Breast epithelium (tissue), 4 donors: ENCODE results near the gene TMEM25. TPM values are rescaled to one million over a fixed set of nuclear protein-coding genes. Genes with fewer than 3 reads are reported as not detected.

Experiments used
- DNase-seq, 2 donors: peaks; one replicate each; pipeline ENCODE4 v3.0.0-alpha.2; 2019; ENCODE audit warnings: low spot score in 2 of 2
- H3K27ac ChIP-seq, 2 donors: fragments of 200-600 bp; sonication (generic) in 1 of 2; one replicate each; pipeline ENCODE4 v1.5.1; 2016 to 2019; ENCODE audit warnings: mild to moderate bottlenecking in 1 of 2
- H3K27me3 ChIP-seq, 2 donors: fragments of 200-600 bp; sonication (generic) in 1 of 2; one replicate each; pipeline versions ENCODE4 v1.5.1 to v1.6.0; 2017 to 2019; ENCODE audit warnings: control low read depth in 1 of 2, mild to moderate bottlenecking in 1 of 2
- H3K36me3 ChIP-seq: fragments of 200-600 bp; one replicate; pipeline ENCODE4 v1.5.1; 2019
- H3K4me1 ChIP-seq, 2 donors: fragments of 200-600 bp; sonication (generic); one replicate each; pipeline ENCODE4 v1.5.1; 2016 to 2019; ENCODE audit warnings: control low read depth in 1 of 2
- H3K4me3 ChIP-seq, 3 donors: fragments of 200-600 bp; sonication (generic); 1 replicate in 2 of 3; 2 replicates in 1 of 3; pipeline ENCODE4 v1.5.1; 2016 to 2019; ENCODE audit warnings: mild to moderate bottlenecking in 3 of 3, moderate library complexity in 2 of 3
- H3K9me3 ChIP-seq, 2 donors: fragments of 200-600 bp; sonication (generic) in 1 of 2; one replicate each; pipeline ENCODE4 v1.5.1; 2016 to 2019; ENCODE audit warnings: control low read depth in 1 of 2
- POLR2A ChIP-seq: fragments of 450-650 bp; IDR thresholded peaks from one replicate; pipeline ENCODE4 v1.6.1; 2016; ENCODE audit warnings: antibody characterized with exemption, mild to moderate bottlenecking, moderate library complexity
- POLR2AphosphoS5 ChIP-seq, 3 donors: sonication (generic); formaldehyde crosslinking; IDR thresholded peaks; one replicate each; pipeline ENCODE4 v1.6.1; 2017; ENCODE audit warnings: antibody characterized with exemption in 3 of 3
- intact Hi-C: fragments of 100-400 bp; cut with DNase I; formaldehyde crosslinking; loops from one replicate; pipeline ENCODE4 v1.15.1; 2023; ENCODE audit warnings: low total_unique reads
- total RNA-seq, 3 donors: library from RNA; depleted of rRNA; stranded (reverse); fragments of >200 nt; gene quantifications; one replicate each; pipeline ENCODE4 v1.1.0, GENCODE V29; 2016
- TF ChIP-seq, protein P1 (sequence below), 3 donors: fragments of 450-650 bp; IDR thresholded peaks; one replicate each; pipeline ENCODE4 v1.5.1; 2016 to 2017; ENCODE audit warnings: antibody characterized with exemption in 3 of 3, mild to moderate bottlenecking in 3 of 3, moderate library complexity in 3 of 3

The TMEM25 gene
- total RNA-seq, 3 donors from 2014 or later = 14.1 to 53.6 (median 38.0) TPM

DNA sequence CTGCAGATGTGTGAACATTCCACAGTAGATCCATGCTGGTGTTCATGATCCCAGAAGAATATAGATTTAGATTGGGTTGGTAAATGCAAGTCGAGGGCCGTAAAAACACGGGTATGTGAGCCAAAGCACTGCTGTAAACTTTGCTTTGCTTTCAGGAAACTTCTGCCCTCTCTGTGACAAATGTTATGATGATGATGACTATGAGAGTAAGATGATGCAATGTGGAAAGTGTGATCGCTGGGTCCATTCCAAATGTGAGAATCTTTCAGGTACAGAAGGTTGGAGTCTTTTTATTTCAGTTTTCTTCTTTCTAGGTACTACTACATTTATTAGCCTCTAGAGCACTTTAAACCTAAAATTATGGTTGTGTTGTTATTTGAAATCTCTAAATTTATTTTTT, 40.0 kb upstream of the TMEM25 start:
- H3K36me3 ChIP-seq = no peaks in the 10 kb centered on the region
- no peak for TF ChIP-seq POLR2A
- TF ChIP-seq, protein P1, sequence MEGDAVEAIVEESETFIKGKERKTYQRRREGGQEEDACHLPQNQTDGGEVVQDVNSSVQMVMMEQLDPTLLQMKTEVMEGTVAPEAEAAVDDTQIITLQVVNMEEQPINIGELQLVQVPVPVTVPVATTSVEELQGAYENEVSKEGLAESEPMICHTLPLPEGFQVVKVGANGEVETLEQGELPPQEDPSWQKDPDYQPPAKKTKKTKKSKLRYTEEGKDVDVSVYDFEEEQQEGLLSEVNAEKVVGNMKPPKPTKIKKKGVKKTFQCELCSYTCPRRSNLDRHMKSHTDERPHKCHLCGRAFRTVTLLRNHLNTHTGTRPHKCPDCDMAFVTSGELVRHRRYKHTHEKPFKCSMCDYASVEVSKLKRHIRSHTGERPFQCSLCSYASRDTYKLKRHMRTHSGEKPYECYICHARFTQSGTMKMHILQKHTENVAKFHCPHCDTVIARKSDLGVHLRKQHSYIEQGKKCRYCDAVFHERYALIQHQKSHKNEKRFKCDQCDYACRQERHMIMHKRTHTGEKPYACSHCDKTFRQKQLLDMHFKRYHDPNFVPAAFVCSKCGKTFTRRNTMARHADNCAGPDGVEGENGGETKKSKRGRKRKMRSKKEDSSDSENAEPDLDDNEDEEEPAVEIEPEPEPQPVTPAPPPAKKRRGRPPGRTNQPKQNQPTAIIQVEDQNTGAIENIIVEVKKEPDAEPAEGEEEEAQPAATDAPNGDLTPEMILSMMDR (IDR thresholded peaks at IDR 0.05) = no peak
- TF ChIP-seq POLR2AphosphoS5 (IDR thresholded peaks at IDR 0.05) = no peak
- no peak overlapping the region for H3K27ac ChIP-seq
- DNase-seq = no peak
- no peaks in the 10 kb centered on the region for H3K27me3 ChIP-seq
- no peaks in the 10 kb centered on the region for H3K9me3 ChIP-seq
- no peak overlapping the region for H3K4me3 ChIP-seq
- H3K4me1 ChIP-seq = no peaks in the 10 kb centered on the region
- intact Hi-C loops = no loop called here

DNA sequence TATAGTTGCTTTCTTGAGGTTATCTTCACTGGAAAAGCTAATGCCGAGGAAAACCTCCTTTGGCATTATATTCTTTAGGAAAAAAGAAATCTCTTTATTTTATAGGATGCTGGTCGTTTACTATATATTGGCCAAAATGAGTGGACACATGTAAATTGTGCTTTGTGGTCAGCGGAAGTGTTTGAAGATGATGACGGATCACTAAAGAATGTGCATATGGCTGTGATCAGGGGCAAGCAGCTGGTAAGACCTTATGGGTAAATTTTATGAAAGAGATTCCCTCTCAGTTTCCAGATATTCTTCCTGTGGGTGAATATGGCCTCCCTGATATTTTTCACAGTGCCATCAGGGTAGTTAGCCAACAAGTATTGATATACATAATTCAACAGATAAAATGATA, 33.2 kb upstream of the TMEM25 start:
- no peak overlapping the region for H3K27ac ChIP-seq
- no peaks in the 10 kb centered on the region for H3K4me1 ChIP-seq
- H3K27me3 ChIP-seq = no peaks in the 10 kb centered on the region
- DNase-seq = no peak
- intact Hi-C loops = no loop called here
- H3K9me3 ChIP-seq = no peaks in the 10 kb centered on the region
- peaks cover 19% of the 10 kb centered on the region for H3K36me3 ChIP-seq
- TF ChIP-seq POLR2A = no peak
- TF ChIP-seq, protein P1 (IDR thresholded peaks at IDR 0.05) = no peak
- no peak for TF ChIP-seq POLR2AphosphoS5 (IDR thresholded peaks at IDR 0.05)
- no peak overlapping the region for H3K4me3 ChIP-seq

DNA sequence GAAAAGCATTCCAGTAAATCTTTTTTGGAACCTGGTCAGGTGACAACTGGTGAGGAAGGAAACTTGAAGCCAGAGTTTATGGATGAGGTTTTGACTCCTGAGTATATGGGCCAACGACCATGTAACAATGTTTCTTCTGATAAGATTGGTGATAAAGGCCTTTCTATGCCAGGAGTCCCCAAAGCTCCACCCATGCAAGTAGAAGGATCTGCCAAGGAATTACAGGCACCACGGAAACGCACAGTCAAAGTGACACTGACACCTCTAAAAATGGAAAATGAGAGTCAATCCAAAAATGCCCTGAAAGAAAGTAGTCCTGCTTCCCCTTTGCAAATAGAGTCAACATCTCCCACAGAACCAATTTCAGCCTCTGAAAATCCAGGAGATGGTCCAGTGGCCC, 27.8 kb upstream of the TMEM25 start:
- TF ChIP-seq, protein P1 (IDR thresholded peaks at IDR 0.05) = no peak
- no peak for TF ChIP-seq POLR2AphosphoS5 (IDR thresholded peaks at IDR 0.05)
- TF ChIP-seq POLR2A = no peak
- no peak for DNase-seq
- Histone ChIP-seq H3K4me1 (no peaks in the 10 kb centered on the region), H3K4me3 (no peak overlapping the region), H3K36me3 (peaks cover 20% of the 10 kb centered on the region), H3K27me3 (no peaks in the 10 kb centered on the region), H3K9me3 (no peaks in the 10 kb centered on the region), H3K27ac (no peak overlapping the region)
- intact Hi-C loops = no loop called here

DNA sequence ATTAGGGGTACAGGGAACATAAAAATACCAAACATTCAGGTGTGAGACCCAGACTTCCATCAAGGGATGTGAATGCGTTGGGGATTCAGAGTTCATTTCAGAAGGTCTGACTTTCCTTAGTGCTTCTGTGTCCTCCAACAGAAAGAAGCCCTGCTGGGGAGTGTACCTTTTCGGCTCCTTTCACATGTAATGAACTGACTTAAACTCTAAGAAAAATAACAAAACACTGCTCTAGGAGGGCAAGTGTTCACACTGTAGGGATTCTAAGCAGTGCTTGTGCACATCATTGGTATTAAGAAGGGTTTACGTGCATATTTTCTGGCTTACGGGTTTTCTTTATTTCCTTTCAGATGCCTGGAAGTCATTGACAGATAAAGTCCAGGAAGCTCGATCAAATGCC, 19.4 kb upstream of the TMEM25 start:
- TF ChIP-seq, protein P1 (IDR thresholded peaks at IDR 0.05) = no peak
- TF ChIP-seq POLR2AphosphoS5 (IDR thresholded peaks at IDR 0.05) (no peak), POLR2A (no peak)
- Histone ChIP-seq H3K27ac (no peak overlapping the region), H3K9me3 (no peaks in the 10 kb centered on the region), H3K4me3 (no peak overlapping the region), H3K4me1 (no peaks in the 10 kb centered on the region), H3K36me3 (peaks cover 17% of the 10 kb centered on the region), H3K27me3 (no peaks in the 10 kb centered on the region)
- intact Hi-C loops = no loop called here
- no peak for DNase-seq

DNA sequence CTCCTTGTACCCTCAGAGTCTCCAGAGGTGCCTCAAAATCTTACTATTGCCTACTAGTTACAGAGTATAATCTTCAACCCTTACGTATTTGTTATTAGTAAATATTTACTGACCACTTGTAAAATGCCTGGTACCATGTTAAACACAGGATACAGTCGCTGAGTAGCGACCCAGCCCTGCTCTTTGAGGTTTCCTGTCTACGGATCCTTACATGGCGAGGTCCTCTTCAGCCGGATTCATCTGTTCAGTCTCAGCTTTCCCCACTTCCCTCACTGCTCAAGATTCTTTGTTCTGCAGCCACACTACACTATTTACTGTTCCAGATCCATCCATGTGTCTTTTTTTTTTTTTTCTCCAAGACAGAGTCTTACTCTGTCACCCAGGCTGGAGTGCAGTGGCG, 16.9 kb upstream of the TMEM25 start:
- no peak overlapping the region for H3K4me3 ChIP-seq
- no peaks in the 10 kb centered on the region for H3K27me3 ChIP-seq
- H3K9me3 ChIP-seq = no peaks in the 10 kb centered on the region
- H3K36me3 ChIP-seq = peaks cover 17% of the 10 kb centered on the region
- TF ChIP-seq, protein P1 (IDR thresholded peaks at IDR 0.05) = no peak
- TF ChIP-seq POLR2AphosphoS5 (IDR thresholded peaks at IDR 0.05) (no peak), POLR2A (no peak)
- intact Hi-C loops = no loop called here
- no peak overlapping the region for H3K27ac ChIP-seq
- H3K4me1 ChIP-seq = no peaks in the 10 kb centered on the region
- DNase-seq = no peak
